ENCODE data around the gene EIF4G3. TPM values are rescaled to one million over a fixed set of nuclear protein-coding genes. Genes with fewer than 3 reads are reported as not detected.

Gene EIF4G3
- total RNA-seq, 4 donors from 2014 or later = 42.1 to 63.2 (median 43.5) TPM

DNA sequence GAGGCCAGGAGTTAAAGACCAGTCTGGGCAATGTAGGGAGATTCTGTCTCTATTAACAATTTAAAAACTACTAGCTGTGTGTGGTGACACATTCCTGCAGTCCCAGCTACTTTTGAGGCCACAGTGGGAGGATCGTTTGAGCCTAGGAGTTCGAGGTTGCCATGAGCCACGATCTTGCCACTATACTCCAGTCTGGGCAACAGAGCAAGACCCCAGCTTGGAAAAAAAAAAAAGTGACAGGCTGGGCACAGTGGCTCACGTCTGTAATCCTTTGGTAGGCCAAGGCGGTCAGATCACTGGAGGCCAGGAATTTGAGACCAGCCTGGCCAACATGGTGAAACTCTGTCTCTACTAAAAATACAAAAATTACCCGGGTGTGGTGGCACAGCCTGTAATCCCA is 416.4 kb downstream of the EIF4G3 start:
- Histone ChIP-seq H3K4me1 (no peaks in the 10 kb centered on the region), H3K27ac (no peak overlapping the region), H3K36me3 (peaks cover 7 to 98% of the 10 kb centered on the region in 2 donors), H3K4me3 (no peak overlapping the region), H3K27me3 (no peaks in the 10 kb centered on the region), H3K9me3 (no peaks in the 10 kb centered on the region)
- in situ Hi-C loops (cut with MboI; ENCODE audit: low sequenced_read_pairs in 4 of 4) = loop anchor here in 1 of 4 donors (25.0 kb wide), 1 partner anchor 1598 kb away; no protein-coding TSS in a partner anchor
- intact Hi-C loops (cut with DNase I; ENCODE audit: low total_unique reads) = no loop called here
- TF ChIP-seq, protein P1, sequence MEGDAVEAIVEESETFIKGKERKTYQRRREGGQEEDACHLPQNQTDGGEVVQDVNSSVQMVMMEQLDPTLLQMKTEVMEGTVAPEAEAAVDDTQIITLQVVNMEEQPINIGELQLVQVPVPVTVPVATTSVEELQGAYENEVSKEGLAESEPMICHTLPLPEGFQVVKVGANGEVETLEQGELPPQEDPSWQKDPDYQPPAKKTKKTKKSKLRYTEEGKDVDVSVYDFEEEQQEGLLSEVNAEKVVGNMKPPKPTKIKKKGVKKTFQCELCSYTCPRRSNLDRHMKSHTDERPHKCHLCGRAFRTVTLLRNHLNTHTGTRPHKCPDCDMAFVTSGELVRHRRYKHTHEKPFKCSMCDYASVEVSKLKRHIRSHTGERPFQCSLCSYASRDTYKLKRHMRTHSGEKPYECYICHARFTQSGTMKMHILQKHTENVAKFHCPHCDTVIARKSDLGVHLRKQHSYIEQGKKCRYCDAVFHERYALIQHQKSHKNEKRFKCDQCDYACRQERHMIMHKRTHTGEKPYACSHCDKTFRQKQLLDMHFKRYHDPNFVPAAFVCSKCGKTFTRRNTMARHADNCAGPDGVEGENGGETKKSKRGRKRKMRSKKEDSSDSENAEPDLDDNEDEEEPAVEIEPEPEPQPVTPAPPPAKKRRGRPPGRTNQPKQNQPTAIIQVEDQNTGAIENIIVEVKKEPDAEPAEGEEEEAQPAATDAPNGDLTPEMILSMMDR (IDR thresholded peaks at IDR 0.05 in 4 of 5, conservative IDR thresholded peaks at IDR 0.05 in 1 of 5) = no peak
- no peak for TF ChIP-seq POLR2A (IDR thresholded peaks at IDR 0.05)
- ATAC-seq (no peak), DNase-seq (no peak)

MicroRNA genes within 50 kb of the gene (microRNA counts, 767-probe panel; counts per million panel counts)
- microRNA hsa-miR-1256 = 356 to 448 counts per million in 2 donors

Small RNA genes within 50 kb of the gene (microRNA-seq; reads per million reads assigned to microRNA genes)
- 0 to 2.4 reads per million in 2 donors for gene MIR1256 (ENCODE audit: borderline replicate concordance in 2 of 2)

Other genes starting within 250 kb of the EIF4G3 start
- 10 to 100 TPM; 17.1 to 39.9 (median 26.7) TPM for gene ECE1, start 113.6 kb upstream of the EIF4G3 start, total RNA-seq

All from gastrocnemius medialis (tissue), 4 donors.